ENCODE results near the gene GPR176. TPM values are rescaled to one million over a fixed set of nuclear protein-coding genes. Genes with fewer than 3 reads are reported as not detected.

GPR176 gene
- total RNA-seq (5.3 and 7.0 TPM in 2 replicates), polyA plus RNA-seq (2.7 and 2.9 TPM in 2 replicates)

GRCh38 chr15:39919748-39920509, at the start of gene GPR176:
Gene GPR176, minus strand, starts transcription at chr15:39920266. Its CDS starts 240 bp downstream, at chr15:39920026.
- Histone ChIP-seq H2AFZ (peak within 1 kb of the TSS; percentile 95), H3K79me2 (no peaks in the 10 kb centered on the region), H3K27me3 (peaks cover 32% of the 10 kb centered on the region), H4K20me1 (ENCODE audit: insufficient read depth, poor library complexity, severe bottlenecking) (no peaks in the 10 kb centered on the region), H3K4me2 (peak within 1 kb of the TSS; percentile 97), H3K9me2 (replicated peaks; ENCODE audit: insufficient read depth) (no peaks in the 10 kb centered on the region), H3K4me1 (ENCODE audit: insufficient read depth) (peaks cover 10% of the 10 kb centered on the region), H3K9me3 (ENCODE audit: low read depth) (no peaks in the 10 kb centered on the region), H3K4me3 (peak within 1 kb of the TSS; percentile 97), H3K36me3 (replicated peaks; ENCODE audit: insufficient read depth, low read depth) (no peaks in the 10 kb centered on the region), H3K27ac (peak within 1 kb of the TSS; percentile 78)
- TF ChIP-seq CTCF (IDR thresholded peaks at IDR 0.05; ENCODE audit: poor library complexity) (no peak), EZH2phosphoT487 (IDR thresholded peaks at IDR 0.05; ENCODE audit: low read depth, severe bottlenecking, unreplicated experiment) (no peak), EZH2 (IDR thresholded peaks at IDR 0.05; ENCODE audit: borderline replicate concordance) (peak; percentile 59)
- 1% methylated on average over 73 of the region's 84 CpGs for WGBS (ENCODE audit: low lambda C conversion rate, missing lambda C conversion rate)
- DNase-seq (ENCODE audit: low spot score), result peak; percentile 52

GRCh38 chr15:39969002-39969394, 48.9 kb upstream of the GPR176 start:
- no peak overlapping the region for H2AFZ ChIP-seq
- H3K27me3 ChIP-seq, result no peaks in the 10 kb centered on the region
- 99% methylated on average over 2 of the region's 2 CpGs for WGBS (ENCODE audit: low lambda C conversion rate, missing lambda C conversion rate)
- no peak overlapping the region for H3K4me2 ChIP-seq
- no peaks in the 10 kb centered on the region for H3K9me2 ChIP-seq (replicated peaks; ENCODE audit: insufficient read depth)
- H3K79me2 ChIP-seq, result peaks cover 5% of the 10 kb centered on the region
- no peaks in the 10 kb centered on the region for H4K20me1 ChIP-seq (ENCODE audit: insufficient read depth, poor library complexity, severe bottlenecking)
- no peaks in the 10 kb centered on the region for H3K9me3 ChIP-seq (ENCODE audit: low read depth)
- no peak overlapping the region for H3K27ac ChIP-seq
- no peaks in the 10 kb centered on the region for H3K36me3 ChIP-seq (replicated peaks; ENCODE audit: insufficient read depth, low read depth)
- H3K4me3 ChIP-seq, result no peak overlapping the region
- DNase-seq (ENCODE audit: low spot score), result no peak
- H3K4me1 ChIP-seq (ENCODE audit: insufficient read depth), result no peaks in the 10 kb centered on the region
- TF ChIP-seq EZH2 (IDR thresholded peaks at IDR 0.05; ENCODE audit: borderline replicate concordance), result no peak

GRCh38 chr15:39968273-39969001, 48.4 kb upstream of the GPR176 start:
- Histone ChIP-seq H3K27me3 (no peaks in the 10 kb centered on the region), H3K4me1 (ENCODE audit: insufficient read depth) (no peaks in the 10 kb centered on the region), H3K4me2 (no peak overlapping the region), H3K36me3 (replicated peaks; ENCODE audit: insufficient read depth, low read depth) (no peaks in the 10 kb centered on the region), H2AFZ (no peak overlapping the region), H3K9me3 (ENCODE audit: low read depth) (no peaks in the 10 kb centered on the region), H3K79me2 (peaks cover 5% of the 10 kb centered on the region), H4K20me1 (ENCODE audit: insufficient read depth, poor library complexity, severe bottlenecking) (no peaks in the 10 kb centered on the region), H3K9me2 (replicated peaks; ENCODE audit: insufficient read depth) (no peaks in the 10 kb centered on the region), H3K27ac (no peak overlapping the region), H3K4me3 (no peak overlapping the region)
- TF ChIP-seq EZH2 (IDR thresholded peaks at IDR 0.05; ENCODE audit: borderline replicate concordance), result no peak
- TF ChIP-seq EZH2phosphoT487 (IDR thresholded peaks at IDR 0.05; ENCODE audit: low read depth, severe bottlenecking, unreplicated experiment), result no peak
- no peak for TF ChIP-seq CTCF (IDR thresholded peaks at IDR 0.05; ENCODE audit: poor library complexity)
- WGBS (ENCODE audit: low lambda C conversion rate, missing lambda C conversion rate), result 97% methylated on average over 3 of the region's 3 CpGs
- no peak for DNase-seq (ENCODE audit: low spot score)

- whole genome bisulfite sequencing (ENCODE audit: low lambda C conversion rate, missing lambda C conversion rate), result 95% methylated on average over 2 of the region's 2 CpGs
- Histone ChIP-seq H3K4me2 (no peak overlapping the region), H3K27ac (no peak overlapping the region), H4K20me1 (ENCODE audit: insufficient read depth, poor library complexity, severe bottlenecking) (no peaks in the 10 kb centered on the region), H3K27me3 (no peaks in the 10 kb centered on the region), H3K79me2 (peaks cover 5% of the 10 kb centered on the region), H2AFZ (no peak overlapping the region), H3K9me3 (ENCODE audit: low read depth) (no peaks in the 10 kb centered on the region), H3K36me3 (replicated peaks; ENCODE audit: insufficient read depth, low read depth) (no peaks in the 10 kb centered on the region), H3K4me1 (ENCODE audit: insufficient read depth) (no peaks in the 10 kb centered on the region), H3K4me3 (no peak overlapping the region), H3K9me2 (replicated peaks; ENCODE audit: insufficient read depth) (no peaks in the 10 kb centered on the region)
- TF ChIP-seq EZH2phosphoT487 (IDR thresholded peaks at IDR 0.05; ENCODE audit: low read depth, severe bottlenecking, unreplicated experiment) (no peak), CTCF (IDR thresholded peaks at IDR 0.05; ENCODE audit: poor library complexity) (no peak), EZH2 (IDR thresholded peaks at IDR 0.05; ENCODE audit: borderline replicate concordance) (no peak)
- DNase-seq (ENCODE audit: low spot score), result no peak
Measured at GRCh38 chr15:39966521-39966920, 46.5 kb upstream of the GPR176 start.
